Measurements from ENCODE around the gene FIGNL2. TPM values are rescaled to one million over a fixed set of nuclear protein-coding genes. Genes with fewer than 3 reads are reported as not detected.

FIGNL2 gene
- total and polyA plus RNA-seq, 8 donors = 0.58 to 2.3 (median 1.6) TPM

GRCh38 chr12:51870504-51870903, 22.0 kb upstream of the FIGNL2 start:
- ATAC-seq (no peak), DNase-seq (no peak)
- no peaks in the 10 kb centered on the region for H3K9me3 ChIP-seq
- intact Hi-C loops (cut with DNase I) = no loop called here
- no peak for TF ChIP-seq CTCF (IDR thresholded peaks at IDR 0.05)
- no peak overlapping the region for H3K27ac ChIP-seq
- H3K4me3 ChIP-seq = no peak overlapping the region
- peaks cover 3 to 69% of the 10 kb centered on the region in 2 donors for H3K27me3 ChIP-seq
- H3K36me3 ChIP-seq = no peaks in the 10 kb centered on the region
- H3K4me1 ChIP-seq = peaks cover 9 to 33% of the 10 kb centered on the region in 2 donors

- TF ChIP-seq CTCF (IDR thresholded peaks at IDR 0.05) = no peak
- no peak overlapping the region for H3K27ac ChIP-seq
- ATAC-seq (no peak), DNase-seq (no peak)
- intact Hi-C loops (cut with DNase I) = no loop called here
- H3K9me3 ChIP-seq = no peaks in the 10 kb centered on the region
- H3K36me3 ChIP-seq = no peaks in the 10 kb centered on the region
- H3K4me1 ChIP-seq = peaks cover 9 to 33% of the 10 kb centered on the region in 2 donors
- H3K27me3 ChIP-seq = peaks cover 3 to 74% of the 10 kb centered on the region in 2 donors
- H3K4me3 ChIP-seq = no peak overlapping the region
Measured at GRCh38 chr12:51869931-51870330, 21.4 kb upstream of the FIGNL2 start.

- H3K9me3 ChIP-seq = no peaks in the 10 kb centered on the region
- H3K4me3 ChIP-seq = peak overlapping the region; percentile 22 to 31
- TF ChIP-seq CTCF (IDR thresholded peaks at IDR 0.05) = no peak
- intact Hi-C loops (cut with DNase I) = no loop called here
- ATAC-seq (no peak), DNase-seq (no peak)
- H3K27ac ChIP-seq = no peak overlapping the region
- H3K4me1 ChIP-seq = peaks cover 9 to 36% of the 10 kb centered on the region in 2 donors
- no peaks in the 10 kb centered on the region for H3K36me3 ChIP-seq
- H3K27me3 ChIP-seq = peaks cover 3 to 78% of the 10 kb centered on the region in 2 donors
Measured at GRCh38 chr12:51869496-51869865, 21.0 kb upstream of the FIGNL2 start.

GRCh38 chr12:51868821-51869495, 20.4 kb upstream of the FIGNL2 start:
- H3K4me1 ChIP-seq = peaks cover 15 to 41% of the 10 kb centered on the region in 2 donors
- H3K4me3 ChIP-seq = peak overlapping the region; percentile 22 to 31
- DNase-seq (no peak), ATAC-seq (peak; percentile 2)
- H3K9me3 ChIP-seq = no peaks in the 10 kb centered on the region
- no peak overlapping the region for H3K27ac ChIP-seq
- intact Hi-C loops (cut with DNase I) = no loop called here
- peaks cover 6 to 78% of the 10 kb centered on the region in 2 donors for H3K27me3 ChIP-seq
- H3K36me3 ChIP-seq = no peaks in the 10 kb centered on the region
- TF ChIP-seq CTCF (IDR thresholded peaks at IDR 0.05) = no peak

- H3K4me1 ChIP-seq = peaks cover 22 to 51% of the 10 kb centered on the region in 2 donors
- TF ChIP-seq CTCF (IDR thresholded peaks at IDR 0.05) = no peak
- no peak for ATAC-seq
- DNase-seq = no peak
- intact Hi-C loops (cut with DNase I) = no loop called here
- H3K36me3 ChIP-seq = no peaks in the 10 kb centered on the region
- peaks cover 8 to 82% of the 10 kb centered on the region in 2 donors for H3K27me3 ChIP-seq
- no peak overlapping the region for H3K27ac ChIP-seq
- H3K4me3 ChIP-seq = no peak overlapping the region
- H3K9me3 ChIP-seq = no peaks in the 10 kb centered on the region
Measured at GRCh38 chr12:51867796-51868428, 19.4 kb upstream of the FIGNL2 start.

Measured in left lung (tissue), 10 donors.